AG04449 (cell line): Measurements from ENCODE around the gene CDSN.
"Not testable (repeated sequence)": the region's sequence is repeated elsewhere in the genome, so short reads cannot be mapped to it uniquely, and the experiment has no call there.

ENCODE experiments used
- CTCF ChIA-PET: fragments of 350-600 bp; formaldehyde crosslinking; extraction: SDS; loops from one replicate; lab custom pipeline; 2021; ENCODE audit warnings: antibody characterized with exemption; lab: Yijun Ruan, JAX
- POLR2A ChIA-PET: fragments of 400-600, 350-600 bp; formaldehyde crosslinking; extraction: SDS; loops from one replicate; lab custom pipeline; 2020; ENCODE audit warnings: antibody characterized with exemption, inconsistent platforms; lab: Yijun Ruan, JAX
- DNase-seq: peaks from one replicate; pipeline ENCODE4 v3.0.0-alpha.2; 2010; ENCODE audit warnings: low read depth, low spot score
- H3K4me3 ChIP-seq: 2 replicates; pipeline ENCODE4 v1.5.1; 2011; ENCODE audit warnings: low read depth, mild to moderate bottlenecking, control low read depth, low read length
- CTCF ChIP-seq: IDR thresholded peaks from one replicate; pipeline ENCODE4 v1.5.1; 2011; ENCODE audit warnings: mild to moderate bottlenecking, moderate library complexity, low read length, control low read depth, inconsistent platforms; ENCODE audit not compliant: insufficient read depth; ENCODE audit errors: missing control alignments

The CDSN gene

GRCh38 chr6:31120151-31120915, at the start of gene CDSN:
Gene CDSN (minus strand): TSS chr6:31120446. CDS start chr6:31120419, 27 bp downstream.
- no peak for DNase-seq
- TF ChIP-seq CTCF = no peak
- no peak within 1 kb of the TSS for H3K4me3 ChIP-seq
- POLR2A ChIA-PET = no interaction called here
- CTCF ChIA-PET = interaction anchor here (2.1 to 11.8 kb wide), 3 partner anchors 8 to 74 kb away, joined by 8 to 162 read pairs (median 112); no protein-coding TSS in a partner anchor

GRCh38 chr6:31169123-31169857, 49.0 kb upstream of the CDSN start:
- no peak for TF ChIP-seq CTCF
- no peak overlapping the region for H3K4me3 ChIP-seq
- POLR2A ChIA-PET = interaction anchor here (0.6 kb wide), 1 partner anchor 11 kb away, joined by 3 read pairs; no protein-coding TSS in a partner anchor
- CTCF ChIA-PET = interaction anchor here (1.2 to 1.6 kb wide), 3 partner anchors 11 to 40 kb away, joined by 3 to 7 read pairs (median 3); partner anchors contain the start of gene TCF19
- no peak for DNase-seq

- no peak overlapping the region for H3K4me3 ChIP-seq
- POLR2A ChIA-PET = no interaction called here
- CTCF ChIA-PET = interaction anchor here (1.2 to 1.6 kb wide), 2 partner anchors 10 to 28 kb away, joined by 3 to 7 read pairs; partner anchors contain the start of gene TCF19
- DNase-seq = no peak
- TF ChIP-seq CTCF = no peak
Observed at GRCh38 chr6:31168606-31169005, 48.4 kb upstream of the CDSN start.

GRCh38 chr6:31165986-31166385, 45.7 kb upstream of the CDSN start:
- TF ChIP-seq CTCF = no peak
- ChIA-PET POLR2A (no interaction called here), CTCF (interaction anchor here (2.4 kb wide), 1 partner anchor 10 kb away, joined by 8 read pairs; no protein-coding TSS in a partner anchor)
- no peak for DNase-seq
- H3K4me3 ChIP-seq = no peak overlapping the region

- POLR2A ChIA-PET, H3K4me3 ChIP-seq, DNase-seq: not testable (repeated sequence)
- CTCF ChIA-PET = interaction anchor here (0.9 to 2.4 kb wide), 3 partner anchors 11 to 202 kb away, joined by 4 to 8 read pairs (median 5); partner anchors contain the start of gene PSORS1C2
Observed at GRCh38 chr6:31165064-31165832, 45.0 kb upstream of the CDSN start.

GRCh38 chr6:31164475-31165063, 44.3 kb upstream of the CDSN start:
- POLR2A ChIA-PET, H3K4me3 ChIP-seq, DNase-seq: not testable (repeated sequence)
- CTCF ChIA-PET = interaction anchor here (0.9 to 2.4 kb wide), 3 partner anchors 11 to 203 kb away, joined by 4 to 8 read pairs (median 5); partner anchors contain the start of gene PSORS1C2
